WERI-Rb-1 (cell line): ENCODE data around the gene ERF.
A peak's percentile ranks its signal among the peaks of the same experiment; 100 is the strongest.

Experiments used
- DNase-seq: peaks from one replicate; pipeline ENCODE4 v3.0.0-alpha.2; 2020
- H3K27ac ChIP-seq: fragments of 250-450 bp; sonication (Bioruptor Pico); 2 replicates; pipeline ENCODE4 v1.5.1; 2020; ENCODE audit warnings: mild to moderate bottlenecking, moderate library complexity
- H3K27me3 ChIP-seq: fragments of 250-450 bp; sonication (Bioruptor Pico); 2 replicates; pipeline ENCODE4 v1.5.1; 2021; ENCODE audit warnings: mild to moderate bottlenecking, low read depth, moderate library complexity; ENCODE audit not compliant: insufficient read depth, severe bottlenecking
- H3K36me3 ChIP-seq: fragments of 250-450 bp; sonication (Bioruptor Pico); 2 replicates; pipeline ENCODE4 v1.5.1; 2020; ENCODE audit warnings: mild to moderate bottlenecking, moderate library complexity
- H3K4me3 ChIP-seq: 2 replicates; pipeline ENCODE4 v1.5.1; 2011; ENCODE audit warnings: low read depth, mild to moderate bottlenecking, control low read depth, low read length
- H3K9me3 ChIP-seq: fragments of 250-450 bp; sonication (Bioruptor Pico); 2 replicates; pipeline ENCODE4 v1.5.1; 2021; ENCODE audit warnings: mild to moderate bottlenecking, moderate library complexity; ENCODE audit not compliant: severe bottlenecking
- CTCF ChIP-seq: IDR thresholded peaks from 2 replicates; pipeline ENCODE4 v1.5.1; 2011; ENCODE audit warnings: low read depth, mild to moderate bottlenecking, control low read depth, inconsistent platforms, low read length

The ERF gene

GRCh38 chr19:42283188-42284065 lies 28.5 kb upstream of the ERF start:
- Histone ChIP-seq H3K36me3 (peaks cover 21% of the 10 kb centered on the region), H3K9me3 (no peaks in the 10 kb centered on the region), H3K4me3 (peak overlapping the region; percentile 27), H3K27ac (peak overlapping the region; percentile 71), H3K27me3 (no peaks in the 10 kb centered on the region)
- peak; percentile 96 for DNase-seq
- TF ChIP-seq CTCF: no peak

- no peak for DNase-seq
- TF ChIP-seq CTCF: no peak
- H3K27ac ChIP-seq: peak overlapping the region; percentile 71
- H3K36me3 ChIP-seq: peaks cover 15% of the 10 kb centered on the region
- H3K4me3 ChIP-seq: no peak overlapping the region
- no peaks in the 10 kb centered on the region for H3K9me3 ChIP-seq
- no peaks in the 10 kb centered on the region for H3K27me3 ChIP-seq
These were observed 27.9 kb upstream of the ERF start for GRCh38 chr19:42282819-42283187.

- Histone ChIP-seq H3K9me3 (no peaks in the 10 kb centered on the region), H3K36me3 (peaks cover 8% of the 10 kb centered on the region), H3K27me3 (no peaks in the 10 kb centered on the region), H3K27ac (peak overlapping the region; percentile 96), H3K4me3 (peak overlapping the region; percentile 92)
- no peak for TF ChIP-seq CTCF
- peak; percentile 36 for DNase-seq
These were observed 27.2 kb upstream of the ERF start for GRCh38 chr19:42281827-42282762.

- TF ChIP-seq CTCF: no peak
- Histone ChIP-seq H3K36me3 (peaks cover 7% of the 10 kb centered on the region; the same call in 1 of the 2 replicates), H3K9me3 (no peaks in the 10 kb centered on the region), H3K27ac (peak overlapping the region; percentile 96), H3K27me3 (no peaks in the 10 kb centered on the region), H3K4me3 (peak overlapping the region; percentile 92)
- peak; percentile 31 for DNase-seq
These were observed 26.4 kb upstream of the ERF start for GRCh38 chr19:42281146-42281826.

- Histone ChIP-seq H3K36me3 (peaks cover 4% of the 10 kb centered on the region; the same call in 1 of the 2 replicates), H3K4me3 (peak overlapping the region; percentile 92), H3K27me3 (no peaks in the 10 kb centered on the region), H3K27ac (peak overlapping the region; percentile 96), H3K9me3 (no peaks in the 10 kb centered on the region)
- DNase-seq: no peak
- no peak for TF ChIP-seq CTCF
These were observed 25.9 kb upstream of the ERF start for GRCh38 chr19:42280815-42281145.
